ENCODE data around the gene REEP6.

- TF ChIP-seq, protein P1, sequence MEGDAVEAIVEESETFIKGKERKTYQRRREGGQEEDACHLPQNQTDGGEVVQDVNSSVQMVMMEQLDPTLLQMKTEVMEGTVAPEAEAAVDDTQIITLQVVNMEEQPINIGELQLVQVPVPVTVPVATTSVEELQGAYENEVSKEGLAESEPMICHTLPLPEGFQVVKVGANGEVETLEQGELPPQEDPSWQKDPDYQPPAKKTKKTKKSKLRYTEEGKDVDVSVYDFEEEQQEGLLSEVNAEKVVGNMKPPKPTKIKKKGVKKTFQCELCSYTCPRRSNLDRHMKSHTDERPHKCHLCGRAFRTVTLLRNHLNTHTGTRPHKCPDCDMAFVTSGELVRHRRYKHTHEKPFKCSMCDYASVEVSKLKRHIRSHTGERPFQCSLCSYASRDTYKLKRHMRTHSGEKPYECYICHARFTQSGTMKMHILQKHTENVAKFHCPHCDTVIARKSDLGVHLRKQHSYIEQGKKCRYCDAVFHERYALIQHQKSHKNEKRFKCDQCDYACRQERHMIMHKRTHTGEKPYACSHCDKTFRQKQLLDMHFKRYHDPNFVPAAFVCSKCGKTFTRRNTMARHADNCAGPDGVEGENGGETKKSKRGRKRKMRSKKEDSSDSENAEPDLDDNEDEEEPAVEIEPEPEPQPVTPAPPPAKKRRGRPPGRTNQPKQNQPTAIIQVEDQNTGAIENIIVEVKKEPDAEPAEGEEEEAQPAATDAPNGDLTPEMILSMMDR (IDR thresholded peaks at IDR 0.05; ENCODE audit: insufficient read depth, low read length), result no peak
- TF ChIP-seq POLR2AphosphoS5 (IDR thresholded peaks at IDR 0.05; ENCODE audit: low read depth), result no peak
- no peak for TF ChIP-seq GABPA (IDR thresholded peaks at IDR 0.05; ENCODE audit: low read depth)
- no peak for TF ChIP-seq REST (IDR thresholded peaks at IDR 0.05; ENCODE audit: insufficient replicate concordance, low read depth)
These were observed 6.7 kb downstream of the REEP6 start for GRCh38 chr19:1497578-1498235.

Data from HL-60 (cell line).